ENCODE measurements around the gene CFAP300.

GRCh38 chr11:102116453-102117205, 69.4 kb downstream of the CFAP300 start:
- no peak for TF ChIP-seq POLR2A (IDR thresholded peaks at IDR 0.05)
- TF ChIP-seq, protein P1, sequence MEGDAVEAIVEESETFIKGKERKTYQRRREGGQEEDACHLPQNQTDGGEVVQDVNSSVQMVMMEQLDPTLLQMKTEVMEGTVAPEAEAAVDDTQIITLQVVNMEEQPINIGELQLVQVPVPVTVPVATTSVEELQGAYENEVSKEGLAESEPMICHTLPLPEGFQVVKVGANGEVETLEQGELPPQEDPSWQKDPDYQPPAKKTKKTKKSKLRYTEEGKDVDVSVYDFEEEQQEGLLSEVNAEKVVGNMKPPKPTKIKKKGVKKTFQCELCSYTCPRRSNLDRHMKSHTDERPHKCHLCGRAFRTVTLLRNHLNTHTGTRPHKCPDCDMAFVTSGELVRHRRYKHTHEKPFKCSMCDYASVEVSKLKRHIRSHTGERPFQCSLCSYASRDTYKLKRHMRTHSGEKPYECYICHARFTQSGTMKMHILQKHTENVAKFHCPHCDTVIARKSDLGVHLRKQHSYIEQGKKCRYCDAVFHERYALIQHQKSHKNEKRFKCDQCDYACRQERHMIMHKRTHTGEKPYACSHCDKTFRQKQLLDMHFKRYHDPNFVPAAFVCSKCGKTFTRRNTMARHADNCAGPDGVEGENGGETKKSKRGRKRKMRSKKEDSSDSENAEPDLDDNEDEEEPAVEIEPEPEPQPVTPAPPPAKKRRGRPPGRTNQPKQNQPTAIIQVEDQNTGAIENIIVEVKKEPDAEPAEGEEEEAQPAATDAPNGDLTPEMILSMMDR (IDR thresholded peaks at IDR 0.05), result no peak
- no peak for TF ChIP-seq EP300 (IDR thresholded peaks at IDR 0.05)

Data from stomach (tissue), 4 donors.